ENCODE measurements around the gene LPP.

LPP gene

DNA sequence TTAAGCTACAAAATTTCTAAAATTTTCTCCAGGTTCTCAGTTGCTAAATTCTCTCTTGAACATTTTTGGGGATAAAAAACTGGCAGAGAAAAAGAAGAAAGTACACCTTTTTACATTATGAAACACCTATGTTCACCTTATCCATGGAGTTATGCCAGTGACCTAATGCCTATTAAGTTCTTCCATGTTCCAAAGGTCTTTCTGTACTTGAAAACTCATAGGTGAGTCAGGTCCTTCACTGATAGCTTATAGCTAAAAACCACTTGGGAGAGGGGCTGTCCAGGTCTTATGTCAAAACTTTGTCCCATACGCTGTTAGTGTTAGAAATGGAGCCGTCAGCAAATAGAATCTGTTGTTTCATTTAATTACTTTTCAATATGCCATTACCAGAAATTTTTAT is 530.3 kb downstream of the LPP start:
- H3K27me3 ChIP-seq: no peaks in the 10 kb centered on the region
- H3K4me1 ChIP-seq: no peaks in the 10 kb centered on the region
- TF ChIP-seq, protein P1, sequence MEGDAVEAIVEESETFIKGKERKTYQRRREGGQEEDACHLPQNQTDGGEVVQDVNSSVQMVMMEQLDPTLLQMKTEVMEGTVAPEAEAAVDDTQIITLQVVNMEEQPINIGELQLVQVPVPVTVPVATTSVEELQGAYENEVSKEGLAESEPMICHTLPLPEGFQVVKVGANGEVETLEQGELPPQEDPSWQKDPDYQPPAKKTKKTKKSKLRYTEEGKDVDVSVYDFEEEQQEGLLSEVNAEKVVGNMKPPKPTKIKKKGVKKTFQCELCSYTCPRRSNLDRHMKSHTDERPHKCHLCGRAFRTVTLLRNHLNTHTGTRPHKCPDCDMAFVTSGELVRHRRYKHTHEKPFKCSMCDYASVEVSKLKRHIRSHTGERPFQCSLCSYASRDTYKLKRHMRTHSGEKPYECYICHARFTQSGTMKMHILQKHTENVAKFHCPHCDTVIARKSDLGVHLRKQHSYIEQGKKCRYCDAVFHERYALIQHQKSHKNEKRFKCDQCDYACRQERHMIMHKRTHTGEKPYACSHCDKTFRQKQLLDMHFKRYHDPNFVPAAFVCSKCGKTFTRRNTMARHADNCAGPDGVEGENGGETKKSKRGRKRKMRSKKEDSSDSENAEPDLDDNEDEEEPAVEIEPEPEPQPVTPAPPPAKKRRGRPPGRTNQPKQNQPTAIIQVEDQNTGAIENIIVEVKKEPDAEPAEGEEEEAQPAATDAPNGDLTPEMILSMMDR (IDR thresholded peaks at IDR 0.05; ENCODE audit: low read depth, low read length): no peak
- no peaks in the 10 kb centered on the region for H3K9me3 ChIP-seq
- H3K4me3 ChIP-seq (ENCODE audit: low read depth, low read length): no peak overlapping the region
- DNase-seq: no peak
- no peaks in the 10 kb centered on the region for H3K36me3 ChIP-seq

DNA sequence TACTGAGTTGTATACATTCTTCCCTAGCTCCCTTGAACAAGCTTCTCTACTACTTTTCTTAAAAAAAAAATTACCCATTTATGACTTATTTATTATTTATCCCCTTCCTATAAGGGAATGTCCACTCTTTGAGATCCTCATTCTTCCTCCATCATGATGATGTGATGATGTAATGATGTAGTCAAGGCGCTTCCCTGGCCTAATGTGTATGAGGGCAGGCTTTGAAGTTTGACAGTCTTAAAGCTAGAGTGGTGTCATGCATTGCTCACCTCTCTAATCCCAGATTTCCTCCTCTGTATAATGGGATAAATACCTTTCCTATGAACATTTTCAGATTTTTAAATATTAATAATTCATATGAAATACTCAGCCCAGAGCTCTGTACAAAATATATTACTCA is 531.8 kb downstream of the LPP start:
- Histone ChIP-seq H3K9me3 (no peaks in the 10 kb centered on the region), H3K4me3 (ENCODE audit: low read depth, low read length) (no peak overlapping the region), H3K36me3 (no peaks in the 10 kb centered on the region), H3K27me3 (no peaks in the 10 kb centered on the region), H3K4me1 (no peaks in the 10 kb centered on the region)
- no peak for DNase-seq
- TF ChIP-seq, protein P1 (IDR thresholded peaks at IDR 0.05; ENCODE audit: low read depth, low read length): no peak

DNA sequence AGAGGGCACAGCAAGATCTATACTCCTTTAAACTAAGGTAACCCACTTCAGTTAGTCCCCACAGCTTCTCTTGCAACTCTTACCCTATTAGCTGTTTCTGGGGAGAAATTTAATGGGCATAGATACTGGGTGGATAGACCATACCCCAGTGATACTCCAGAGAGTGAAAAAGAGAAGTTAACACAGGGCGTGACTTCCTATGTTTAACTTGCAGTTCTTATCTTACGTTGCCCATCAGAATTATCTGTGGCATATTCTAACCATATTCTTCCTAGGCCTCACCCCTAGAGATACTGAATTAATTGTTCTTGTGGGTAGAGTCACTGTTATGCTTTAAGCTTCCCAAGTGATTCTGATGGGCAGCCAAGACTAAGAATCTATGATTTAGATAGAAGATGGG is 532.4 kb downstream of the LPP start:
- Histone ChIP-seq H3K9me3 (no peaks in the 10 kb centered on the region), H3K4me1 (no peaks in the 10 kb centered on the region), H3K36me3 (no peaks in the 10 kb centered on the region), H3K27me3 (no peaks in the 10 kb centered on the region), H3K4me3 (ENCODE audit: low read depth, low read length) (no peak overlapping the region)
- DNase-seq: no peak
- TF ChIP-seq, protein P1 (IDR thresholded peaks at IDR 0.05; ENCODE audit: low read depth, low read length): no peak

DNA sequence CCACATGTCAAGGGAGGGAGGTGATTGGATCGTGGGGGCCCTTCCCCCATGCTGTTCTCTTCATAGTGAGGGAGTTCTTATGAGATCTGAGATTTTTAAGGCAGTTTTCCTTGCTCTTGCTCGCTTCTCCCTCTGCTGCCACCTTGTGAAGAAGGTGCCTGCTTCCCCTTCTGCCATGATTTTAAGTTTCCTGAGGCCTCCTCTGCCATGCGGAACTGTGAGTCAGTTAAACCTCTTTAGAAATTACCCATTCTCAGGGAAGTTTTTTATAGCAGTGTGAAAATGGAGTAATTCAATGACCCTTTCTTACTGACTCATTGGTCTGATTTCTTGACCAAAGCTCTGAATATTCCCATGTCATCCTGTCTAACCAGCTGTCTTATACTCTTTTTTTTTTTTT is 533.4 kb downstream of the LPP start:
- Histone ChIP-seq H3K27me3 (no peaks in the 10 kb centered on the region), H3K4me3 (ENCODE audit: low read depth, low read length) (no peak overlapping the region), H3K36me3 (no peaks in the 10 kb centered on the region), H3K9me3 (no peaks in the 10 kb centered on the region), H3K4me1 (no peaks in the 10 kb centered on the region)
- no peak for DNase-seq
- TF ChIP-seq, protein P1 (IDR thresholded peaks at IDR 0.05; ENCODE audit: low read depth, low read length): peak; percentile 21

DNA sequence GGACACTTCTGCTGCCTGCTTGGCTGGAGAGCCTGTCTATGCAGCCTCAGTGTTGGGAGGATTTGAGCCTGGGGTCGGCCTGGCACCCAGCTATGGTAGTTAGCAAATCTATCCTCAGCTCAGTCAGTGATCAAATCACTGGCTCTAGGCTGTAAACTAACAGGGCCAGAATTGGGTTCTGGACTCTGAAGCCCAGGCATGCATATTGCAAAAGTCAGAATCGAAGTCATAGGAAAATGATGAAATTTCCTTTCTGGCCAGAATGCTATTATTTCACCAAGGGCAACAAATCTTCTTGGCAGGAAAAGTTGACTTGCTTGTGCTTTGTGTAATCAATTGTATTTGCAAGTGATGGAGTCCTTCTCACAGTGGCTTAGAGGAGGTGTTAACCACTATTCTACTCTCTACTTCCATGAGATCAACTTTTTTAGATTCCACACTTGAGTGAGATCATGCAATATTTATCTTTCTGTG is 535.2 kb downstream of the LPP start:
- Histone ChIP-seq H3K36me3 (no peaks in the 10 kb centered on the region), H3K27me3 (no peaks in the 10 kb centered on the region), H3K9me3 (no peaks in the 10 kb centered on the region), H3K4me3 (ENCODE audit: low read depth, low read length) (no peak overlapping the region), H3K4me1 (no peaks in the 10 kb centered on the region)
- DNase-seq: no peak
- TF ChIP-seq, protein P1 (IDR thresholded peaks at IDR 0.05; ENCODE audit: low read depth, low read length): no peak

DNA sequence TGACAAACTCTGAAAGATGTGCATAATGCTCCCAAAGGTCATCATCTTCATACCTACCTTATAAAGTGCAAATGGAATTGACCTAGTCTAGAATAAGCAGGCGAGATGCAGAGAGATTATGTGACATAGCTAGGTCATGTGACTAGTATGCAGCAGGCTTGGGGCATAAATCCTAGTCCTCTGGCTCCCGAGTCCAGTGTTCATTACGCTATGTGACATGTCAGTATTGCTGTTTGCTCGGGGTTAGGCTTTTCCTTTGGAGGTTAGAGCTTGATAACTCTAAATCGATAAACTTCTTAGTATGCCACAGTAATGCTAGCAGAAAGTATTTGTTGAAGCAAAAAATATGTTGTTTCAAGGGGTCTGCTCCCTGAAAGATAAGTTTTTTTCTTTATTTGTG is 536.1 kb downstream of the LPP start:
- Histone ChIP-seq H3K9me3 (no peaks in the 10 kb centered on the region), H3K27me3 (no peaks in the 10 kb centered on the region), H3K4me3 (ENCODE audit: low read depth, low read length) (no peak overlapping the region), H3K4me1 (no peaks in the 10 kb centered on the region), H3K36me3 (no peaks in the 10 kb centered on the region)
- no peak for DNase-seq
- TF ChIP-seq, protein P1 (IDR thresholded peaks at IDR 0.05; ENCODE audit: low read depth, low read length): no peak

All from BE2C (cell line).